SK-N-DZ (cell line): ENCODE measurements around the gene KLHL24.
A peak's percentile ranks its signal among the peaks of the same experiment; 100 is the strongest.
"Not testable (repeated sequence)": the region's sequence is repeated elsewhere in the genome, so short reads cannot be mapped to it uniquely, and the experiment has no call there.

ENCODE experiments used
- DNase-seq: peaks from one replicate; pipeline ENCODE4 v3.0.0-alpha.2; 2015; ENCODE audit warnings: low spot score

The KLHL24 gene

DNA sequence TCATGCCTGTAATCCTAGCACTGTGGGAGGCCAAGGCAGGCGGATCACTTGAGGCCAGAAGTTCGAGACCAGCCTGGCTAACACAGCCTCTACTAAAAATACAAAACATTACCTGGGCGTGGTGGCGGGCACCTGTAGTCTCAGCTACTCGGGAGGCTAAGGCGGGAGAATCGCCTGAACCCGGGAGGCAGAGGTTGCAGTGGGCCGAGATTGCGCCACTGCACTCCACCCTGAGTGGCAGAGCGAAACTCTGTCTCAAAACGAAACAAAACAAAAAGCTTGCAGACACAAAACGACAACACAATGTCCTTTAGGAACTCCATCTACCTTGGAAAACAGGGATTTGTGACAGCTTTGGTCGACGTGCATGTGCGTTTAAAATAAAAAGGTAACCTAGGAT lies 716 bp upstream of the KLHL24 start:
- DNase-seq: no peak

- DNase-seq: no peak
Measured at GRCh38 chr3:183635107-183635430, 354 bp upstream of the KLHL24 start.

DNA sequence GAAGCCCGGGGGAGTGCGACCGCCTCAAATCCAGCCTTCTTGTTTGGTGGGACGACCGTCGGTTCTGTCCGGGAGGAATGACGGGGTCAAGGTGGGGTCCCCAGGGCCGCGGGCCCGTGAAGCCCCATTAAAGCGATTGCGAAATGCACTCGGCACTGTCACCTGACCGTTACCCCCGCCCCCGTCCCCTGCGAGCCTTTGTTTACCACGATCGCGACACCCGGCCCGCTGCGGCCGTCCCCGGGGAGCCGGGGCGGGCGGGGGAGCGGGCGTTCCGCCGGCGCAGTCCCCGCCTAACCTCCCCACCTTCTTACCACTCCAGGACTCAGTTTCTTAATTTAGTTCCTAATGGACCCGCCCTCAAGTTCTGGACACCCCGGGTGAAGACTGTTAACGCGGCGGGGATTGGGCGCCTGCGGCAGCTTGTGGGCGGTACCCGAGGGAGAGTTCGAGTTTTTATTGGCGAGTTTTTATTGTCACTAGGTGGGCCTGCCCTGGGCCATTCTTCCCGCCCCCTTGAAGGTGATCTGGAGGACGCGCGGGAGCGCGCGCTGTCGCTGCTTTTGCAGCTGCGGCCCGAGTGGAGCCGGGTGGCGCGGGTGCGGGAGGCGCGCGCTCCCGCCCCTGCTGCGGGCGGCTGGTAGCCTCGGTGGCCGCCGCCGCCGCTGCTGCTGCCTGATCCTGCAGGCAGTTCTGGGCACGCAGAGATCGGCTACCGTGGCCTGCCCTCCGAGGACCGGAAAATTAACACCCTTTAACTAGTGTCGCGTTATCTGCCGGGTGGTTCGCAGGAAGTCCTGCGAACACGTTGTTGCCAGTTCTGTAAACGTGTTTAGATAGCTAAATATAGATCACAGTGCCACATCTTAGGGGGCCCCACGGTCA lies 1.0 kb downstream of the KLHL24 start:
- peak; percentile 99 for DNase-seq

DNA sequence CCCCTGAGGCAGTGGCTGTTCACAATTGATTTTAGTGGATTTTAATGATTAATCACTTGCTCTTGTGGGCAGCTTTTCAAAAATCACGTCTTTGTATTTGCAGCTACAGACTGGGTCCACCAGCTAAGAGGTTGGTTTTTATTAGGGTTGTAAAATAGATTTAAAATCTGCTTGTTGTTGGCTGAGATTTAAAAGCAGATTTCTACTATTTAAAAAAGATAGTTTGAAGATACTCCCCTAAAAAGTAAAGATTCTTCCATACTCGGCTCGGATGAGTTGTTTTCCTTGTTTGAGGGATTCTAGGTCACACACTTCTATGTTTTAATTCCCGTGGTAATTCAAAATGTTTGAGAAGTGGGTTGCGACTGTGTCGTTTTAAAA lies 1.7 kb downstream of the KLHL24 start:
- no peak for DNase-seq

DNA sequence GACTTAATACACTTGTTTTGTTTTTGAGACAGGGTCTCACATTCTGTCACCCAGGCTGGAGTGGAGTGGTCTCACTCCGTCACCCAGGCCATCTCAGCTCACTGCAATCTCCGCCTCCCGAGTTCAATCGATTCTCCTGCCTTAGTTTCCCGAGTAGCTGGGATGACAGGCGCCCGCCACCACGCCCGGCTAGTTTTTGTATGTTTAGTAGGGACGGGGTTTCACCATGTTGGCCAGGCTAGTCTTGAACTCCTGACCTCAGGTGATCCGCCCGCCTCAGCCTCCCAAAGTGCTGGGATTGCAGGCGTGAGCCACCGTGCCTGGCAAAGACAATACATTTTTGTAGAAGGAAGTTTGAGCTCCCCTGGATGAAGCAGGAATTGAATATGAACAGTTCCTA lies 2.2 kb downstream of the KLHL24 start:
- DNase-seq: not testable (repeated sequence)

DNA sequence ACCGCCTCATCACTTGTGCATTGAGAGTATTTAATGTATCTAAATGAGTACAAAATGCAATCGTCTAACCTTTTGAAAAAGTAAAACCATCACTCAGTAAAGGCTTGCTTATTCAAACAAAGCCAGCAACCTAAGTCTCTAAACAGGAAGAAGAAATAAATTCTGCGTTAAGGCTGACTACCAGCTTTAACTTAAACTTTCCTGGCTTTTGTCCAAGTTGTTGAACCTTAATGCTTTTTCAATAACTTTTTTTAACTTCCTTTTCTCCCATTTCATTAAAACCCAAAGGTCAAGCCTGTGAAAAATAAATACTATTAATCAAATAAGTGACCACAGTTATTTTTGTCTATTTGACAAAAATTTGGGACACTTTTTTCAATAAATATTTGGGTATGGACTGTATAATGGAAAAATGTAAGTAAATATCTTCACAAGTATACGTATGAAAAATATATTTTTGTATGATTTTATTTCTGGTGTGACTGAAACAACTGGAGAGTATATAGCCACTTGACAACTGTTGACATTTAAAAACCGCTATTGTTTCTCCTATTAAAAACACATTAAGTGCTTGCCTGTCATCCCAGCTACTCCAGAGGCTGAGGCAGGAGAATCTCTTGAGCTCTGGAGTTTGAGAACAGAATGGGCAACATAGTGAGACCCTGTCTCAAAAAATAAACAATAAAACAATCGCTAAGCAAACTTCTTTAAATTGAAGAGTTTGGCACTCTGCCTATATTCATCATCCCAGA lies 2.9 kb downstream of the KLHL24 start:
- no peak for DNase-seq

- not testable (repeated sequence) for DNase-seq
Measured at GRCh38 chr3:183640635-183641034, 5.2 kb downstream of the KLHL24 start.

DNA sequence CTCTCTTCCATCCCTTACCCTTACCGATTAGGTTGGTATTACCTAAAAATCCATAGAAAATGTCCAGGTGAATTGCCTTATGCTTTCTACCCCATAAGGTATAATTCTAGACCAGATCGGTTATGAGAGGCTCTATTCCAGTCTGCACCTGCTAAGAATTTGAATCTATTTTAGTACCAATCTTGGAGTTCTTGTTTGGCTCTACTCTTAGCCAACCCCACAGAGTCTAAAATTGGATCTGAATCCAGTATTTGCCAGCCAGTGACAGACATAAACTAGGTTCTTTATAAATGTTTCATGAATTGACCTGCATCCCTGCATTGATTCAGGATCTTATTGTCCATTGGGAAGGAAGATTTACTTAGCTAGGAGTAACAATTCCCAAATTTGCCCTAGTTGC lies 6.5 kb downstream of the KLHL24 start:
- DNase-seq: no peak

DNA sequence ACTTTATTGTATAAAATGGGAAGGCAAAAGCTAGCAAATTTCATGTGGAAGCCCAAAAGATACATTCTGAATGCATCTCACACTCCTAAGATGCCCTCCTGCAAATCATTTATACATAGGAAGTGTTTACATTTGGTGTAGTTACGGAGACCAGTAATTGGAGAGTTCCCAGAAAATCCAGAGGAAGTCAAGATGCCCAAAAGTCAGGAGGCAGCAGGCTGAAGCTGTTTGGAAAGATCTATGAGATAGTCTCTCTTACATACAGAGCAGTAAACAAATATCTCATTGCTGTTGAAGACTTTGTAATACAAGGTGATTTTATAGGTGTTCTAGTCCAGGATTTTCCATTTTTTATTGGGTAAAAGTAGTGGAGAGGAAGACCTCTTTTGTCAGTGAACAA lies 8.8 kb downstream of the KLHL24 start:
- no peak for DNase-seq

- no peak for DNase-seq
Measured at GRCh38 chr3:183645254-183645653, 9.8 kb downstream of the KLHL24 start.

DNA sequence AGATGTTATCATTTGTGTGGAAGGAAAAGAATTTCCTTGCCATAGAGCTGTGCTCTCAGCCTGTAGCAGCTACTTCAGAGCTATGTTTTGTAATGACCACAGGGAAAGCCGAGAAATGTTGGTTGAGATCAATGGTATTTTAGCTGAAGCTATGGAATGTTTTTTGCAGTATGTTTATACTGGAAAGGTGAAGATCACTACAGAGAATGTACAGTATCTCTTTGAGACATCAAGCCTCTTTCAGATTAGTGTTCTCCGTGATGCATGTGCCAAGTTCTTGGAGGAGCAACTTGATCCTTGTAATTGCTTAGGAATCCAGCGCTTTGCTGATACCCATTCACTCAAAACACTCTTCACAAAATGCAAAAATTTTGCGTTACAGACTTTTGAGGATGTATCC lies 15.1 kb downstream of the KLHL24 start:
- no peak for DNase-seq

DNA sequence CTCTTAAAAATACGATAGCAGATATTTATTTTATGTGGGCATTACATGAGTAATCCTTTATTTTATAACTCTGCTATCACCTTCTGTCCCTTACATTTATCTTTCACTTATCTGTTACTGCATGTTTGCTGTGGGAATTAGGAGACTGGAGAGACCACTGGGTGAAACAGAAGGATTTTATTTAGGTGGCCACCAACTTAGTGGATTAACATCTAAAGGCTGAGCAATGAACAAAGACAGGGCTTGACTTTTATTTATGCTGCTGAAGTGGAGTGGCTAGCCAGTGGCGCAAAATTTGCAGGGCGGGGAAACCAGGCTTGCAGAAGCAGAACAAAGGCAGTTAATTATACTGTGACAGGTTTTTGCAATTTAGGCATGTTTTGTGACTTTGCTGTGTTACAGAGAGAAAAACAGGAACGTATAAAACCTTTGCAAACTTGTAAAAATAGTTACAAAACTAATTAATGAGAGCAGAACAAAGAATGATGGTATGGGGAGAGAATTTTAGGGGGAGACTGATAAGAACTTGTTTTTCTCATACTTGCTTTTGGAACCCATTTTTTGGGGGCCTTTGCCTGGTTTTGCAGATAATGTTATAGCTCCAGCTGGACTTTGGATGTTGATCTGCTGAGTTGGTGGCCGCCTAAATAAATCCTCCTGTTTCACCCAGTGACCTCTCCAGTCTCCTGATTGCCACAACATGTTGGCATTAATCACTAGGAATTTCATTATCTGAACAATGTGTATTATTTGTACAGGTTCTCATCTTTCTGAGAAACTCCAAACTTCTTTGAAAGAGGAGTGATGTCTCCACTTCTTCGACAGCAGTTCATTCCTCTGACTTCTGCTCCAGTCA lies 18.0 kb downstream of the KLHL24 start:
- DNase-seq: no peak

GRCh38 chr3:183654727-183655126 lies 19.3 kb downstream of the KLHL24 start:
- DNase-seq: no peak

- DNase-seq: no peak
Measured at GRCh38 chr3:183662099-183662498, 26.7 kb downstream of the KLHL24 start.

DNA sequence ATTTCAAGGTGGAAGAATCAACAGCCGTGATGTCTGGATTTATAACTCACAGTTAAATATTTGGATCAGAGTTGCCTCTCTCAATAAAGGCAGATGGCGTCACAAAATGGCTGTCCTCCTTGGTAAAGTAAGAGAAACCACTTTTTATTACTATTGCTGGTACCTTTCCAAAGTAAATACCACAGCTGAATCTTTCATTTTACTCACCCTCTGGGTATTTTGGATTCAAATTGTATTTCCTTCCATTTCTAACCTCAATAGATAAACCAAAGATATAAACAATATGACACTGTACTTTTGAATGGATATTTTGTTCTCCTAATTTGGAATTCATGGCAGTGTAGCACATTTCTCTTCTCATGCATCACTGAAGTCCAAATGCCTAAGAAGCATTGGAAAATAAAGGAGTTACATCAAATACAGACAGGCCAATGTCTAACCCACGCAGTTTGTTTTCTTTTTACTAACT lies 29.5 kb downstream of the KLHL24 start:
- DNase-seq: no peak

DNA sequence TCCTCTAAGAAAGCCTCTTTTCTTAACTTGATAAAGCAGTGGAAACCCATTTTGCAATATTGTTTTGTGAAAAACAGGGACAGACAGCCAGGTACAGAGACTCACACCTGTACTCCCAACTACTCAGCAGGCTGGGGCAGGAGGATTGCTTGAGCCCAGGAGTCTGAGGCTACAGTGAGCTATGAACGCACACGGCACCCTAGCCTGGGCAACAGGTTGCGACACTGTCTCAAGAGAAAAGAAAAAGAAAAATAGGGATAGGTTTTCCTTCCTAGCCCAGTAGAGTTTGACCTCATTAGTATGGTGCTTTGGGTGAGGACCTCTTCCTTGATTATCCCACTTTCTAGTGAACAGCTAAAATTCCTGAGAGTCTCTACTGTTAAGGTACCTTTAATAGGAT lies 44.6 kb downstream of the KLHL24 start:
- DNase-seq: no peak

DNA sequence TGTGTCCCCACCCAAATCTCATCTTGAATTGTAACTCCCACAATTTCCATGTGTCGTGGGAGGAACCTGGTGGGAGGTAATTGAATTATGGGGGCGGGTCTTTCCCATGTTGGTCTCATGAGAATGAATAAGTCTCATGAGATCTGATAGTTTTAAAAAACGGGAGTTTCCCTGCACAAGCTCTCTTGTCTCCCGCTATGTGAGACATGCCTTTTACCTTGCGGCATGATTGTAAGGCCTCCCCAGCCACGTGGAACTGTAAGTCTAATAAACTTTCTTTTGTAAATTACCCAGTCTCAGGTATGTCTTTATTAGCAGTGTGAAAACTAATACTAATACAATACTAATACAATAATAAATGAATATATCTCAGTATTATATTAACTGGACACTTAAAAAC lies 52.3 kb downstream of the KLHL24 start:
- DNase-seq: no peak

DNA sequence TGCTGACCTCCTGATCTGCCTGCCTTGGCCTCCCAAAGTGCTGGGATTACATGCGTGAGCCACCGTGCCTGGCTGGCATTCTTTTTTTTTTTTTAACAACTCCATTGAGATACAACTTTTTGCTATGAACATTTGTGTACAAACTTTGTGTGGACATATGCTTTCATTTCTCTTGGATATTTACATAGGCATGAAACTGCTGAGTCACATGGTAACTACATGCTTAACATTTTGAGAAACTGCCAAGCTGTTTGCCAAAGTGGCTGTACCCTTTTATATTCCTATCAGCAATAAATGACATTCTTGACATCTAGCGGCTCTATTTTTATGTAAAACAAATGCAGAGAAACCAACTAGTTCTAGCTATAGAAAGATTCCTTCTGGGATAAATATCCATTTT lies 53.5 kb downstream of the KLHL24 start:
- DNase-seq: no peak

DNA sequence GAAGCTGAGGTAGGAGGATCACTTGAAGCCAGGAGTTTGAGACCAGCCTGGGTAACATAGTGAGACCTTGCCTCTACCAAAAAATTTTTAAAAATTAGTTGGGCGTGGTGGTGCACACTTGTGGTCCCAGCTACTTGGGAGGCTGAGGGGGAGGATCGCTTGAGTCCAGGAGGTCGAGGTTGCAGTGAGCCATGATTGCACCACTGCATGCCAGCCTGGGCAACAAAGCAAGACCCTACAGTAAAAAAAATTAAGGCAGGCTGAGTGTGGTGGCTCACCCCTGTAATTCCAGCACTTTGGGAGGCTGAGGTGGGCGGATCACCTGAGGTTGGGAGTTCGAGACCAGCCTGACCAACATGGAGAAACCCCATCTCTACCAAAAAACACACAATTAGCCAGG lies 54.2 kb downstream of the KLHL24 start:
- not testable (repeated sequence) for DNase-seq

DNA sequence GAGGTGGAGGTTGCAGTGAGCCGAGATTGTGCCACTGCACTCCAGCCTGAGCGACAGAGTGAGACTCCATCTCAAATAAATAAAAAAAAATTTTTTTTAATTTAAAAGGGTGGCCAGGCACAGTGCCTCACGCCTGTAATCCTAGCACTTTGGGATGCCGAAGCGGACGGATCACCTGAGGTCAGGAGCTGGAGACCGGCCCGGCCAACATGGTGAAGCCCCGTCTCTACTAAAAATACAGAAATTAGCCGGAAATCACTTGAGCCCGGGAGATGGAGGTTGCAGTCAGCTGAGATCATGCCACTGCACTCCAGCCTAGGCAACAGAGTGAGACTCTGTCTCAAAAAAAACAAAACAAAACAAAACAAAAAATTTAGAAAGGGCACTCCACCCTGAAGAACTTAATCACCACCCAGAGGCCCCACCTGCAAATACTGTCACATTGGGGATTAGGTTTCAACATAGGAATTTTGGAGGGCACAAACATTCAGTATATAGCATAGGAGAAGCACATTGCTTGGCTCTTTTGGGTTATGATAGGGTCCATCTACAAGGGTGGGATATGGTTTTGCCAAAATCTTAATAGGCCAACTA lies 55.1 kb downstream of the KLHL24 start:
- DNase-seq: no peak

DNA sequence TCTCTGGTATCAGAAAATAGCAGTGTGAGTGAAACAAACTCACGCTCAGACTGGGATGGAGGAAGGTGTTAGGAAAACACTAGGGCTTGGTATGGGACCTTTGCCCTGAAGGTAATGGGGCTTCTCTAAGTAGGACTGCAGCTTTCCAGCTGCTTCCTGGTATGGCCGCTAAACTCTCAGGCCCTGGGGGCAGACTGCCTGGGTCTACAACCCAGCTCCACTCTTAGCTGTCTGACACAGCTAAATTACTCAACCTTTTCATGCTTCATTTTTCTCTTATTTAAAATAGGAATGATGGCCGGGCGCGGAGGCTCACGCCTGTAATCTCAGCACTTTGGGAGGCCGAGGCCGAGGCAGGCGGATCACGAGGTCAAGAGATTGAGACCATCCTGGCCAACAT lies 57.0 kb downstream of the KLHL24 start:
- DNase-seq: no peak
